Ovary (tissue), 9 donors: Measurements from ENCODE around the gene IDI1. TPM values are rescaled to one million over a fixed set of nuclear protein-coding genes. Genes with fewer than 3 reads are reported as not detected.

Experiments used
- DNase-seq, 5 donors: peaks; one replicate each; pipeline ENCODE4 v3.0.0-alpha.2; 2019 to 2020
- H3K27ac ChIP-seq, 2 donors: fragments of 200-600 bp; one replicate each; pipeline versions ENCODE4 v1.5.1 to v1.8.0; 2019 to 2022
- H3K27me3 ChIP-seq: fragments of 200-600 bp; one replicate; pipeline ENCODE4 v1.8.0; 2022
- H3K36me3 ChIP-seq: fragments of 200-600 bp; sonication (generic); one replicate; pipeline ENCODE4 v1.5.1; 2019
- H3K4me1 ChIP-seq: one replicate; pipeline ENCODE4 v1.8.1; 2013; ENCODE audit warnings: mild to moderate bottlenecking, moderate library complexity; ENCODE audit not compliant: insufficient read depth
- H3K4me3 ChIP-seq: fragments of 200-600 bp; sonication (generic); one replicate; pipeline ENCODE4 v1.5.1; 2017
- H3K9me3 ChIP-seq, 2 donors: fragments of 200-600 bp in 1 of 2; sonication (generic) in 1 of 2; one replicate each; pipeline versions ENCODE4 v1.5.1 to v1.8.1; 2013 to 2019; ENCODE audit warnings: mild to moderate bottlenecking in 1 of 2, moderate library complexity in 1 of 2
- EP300 ChIP-seq: sonication (generic); formaldehyde crosslinking; IDR thresholded peaks from one replicate; pipeline ENCODE4 v1.6.1; 2017; ENCODE audit warnings: antibody characterized with exemption
- POLR2A ChIP-seq: fragments of 450-650 bp; IDR thresholded peaks from one replicate; pipeline ENCODE4 v1.6.1; 2017; ENCODE audit warnings: antibody characterized with exemption, mild to moderate bottlenecking, moderate library complexity
- WGBS, 3 donors: extraction: QIAGEN DNeasy Blood & Tissue Kit in 1 of 3; methylation state at CpG; one replicate each; pipeline versions ENCODE4 v1.1.5 to v1.1.7; 2013 to 2017; 5-methylcytosine and 5-hydroxymethylcytosine counted together
- intact Hi-C, 4 donors: fragments of 100-400 bp; cut with DNase I; formaldehyde crosslinking; loops; one replicate each; pipeline versions ENCODE4 v1.11.0 to v1.15.1; 2022 to 2023
- polyA plus RNA-seq, 2 donors: library from polyadenylated mRNA; stranded (reverse); fragments of 200-250 nt in 1 of 2; fragments of 350-450 nt in 1 of 2; fragmentation: Illumina TruSeq in 1 of 2; extraction: RNeasy Lipid Tissue Mini Kit (QIAGEN cat#74804) in 1 of 2; gene quantifications; one replicate each; pipeline ENCODE4 v1.2.3, GENCODE V29; 2013 to 2014
- total RNA-seq, 7 donors: library from RNA; depleted of rRNA in 2 of 7; stranded (reverse); fragments of >200 nt in 2 of 7; fragmentation: NEBNext Ultra II Directional in 3 of 7; extraction: Animal tissue kit (Norgen Biotek cat#: 25700) in 3 of 7; gene quantifications; one replicate each; pipeline versions ENCODE4 v1.1.0 to v1.2.4, GENCODE V29; 2016 to 2023
- TF ChIP-seq, protein P1 (sequence below), 3 donors: fragments of 450-650 bp in 2 of 3; fragments of 200-600 bp in 1 of 3; IDR thresholded peaks; one replicate each; pipeline versions ENCODE4 v1.5.1 to v1.8.0; 2016 to 2022; ENCODE audit warnings: antibody characterized with exemption in 3 of 3, mild to moderate bottlenecking in 1 of 3
- donor health status: DM: no; HTN: no; CAD: no; lungs with moderate emphysema.
- donor health status: DM: no; HTN: no; CAD: no.
- donor health status: Bipolar disorder and iron deficiency.
- donor health status: DM: yes; HTN: yes; CAD: no.
- donor health status: DM: no; HTN: no; CAD: no.
- donor health status: DM: yes; HTN: yes; CAD: no.

IDI1 gene
- total and polyA plus RNA-seq, 9 donors, result 17.3 to 99.0 (median 24.4) TPM

DNA sequence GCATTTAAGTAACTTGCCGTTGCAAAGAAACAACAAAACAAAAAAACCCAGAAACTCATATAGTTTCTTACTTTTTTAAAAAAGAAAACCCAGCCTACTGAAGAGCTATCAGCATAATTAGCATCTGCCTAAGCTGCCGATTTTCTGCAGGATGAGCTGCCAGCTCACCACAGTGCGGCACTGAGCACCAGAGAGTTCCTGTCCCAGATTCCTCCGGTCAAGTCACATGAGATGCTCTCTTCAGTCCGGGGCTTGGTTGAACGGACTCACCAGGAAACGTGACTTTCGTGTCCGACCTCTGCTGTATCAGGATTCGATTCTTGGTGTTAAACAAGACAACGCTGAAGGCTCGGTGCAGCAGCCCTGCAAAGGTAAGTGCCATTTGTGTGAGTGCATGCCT is 26.5 kb downstream of the IDI1 start:
- 74 to 87% (median 84%) methylated on average over 12 of the region's 12 CpGs for WGBS, 3 donors
- TF ChIP-seq, protein P1, sequence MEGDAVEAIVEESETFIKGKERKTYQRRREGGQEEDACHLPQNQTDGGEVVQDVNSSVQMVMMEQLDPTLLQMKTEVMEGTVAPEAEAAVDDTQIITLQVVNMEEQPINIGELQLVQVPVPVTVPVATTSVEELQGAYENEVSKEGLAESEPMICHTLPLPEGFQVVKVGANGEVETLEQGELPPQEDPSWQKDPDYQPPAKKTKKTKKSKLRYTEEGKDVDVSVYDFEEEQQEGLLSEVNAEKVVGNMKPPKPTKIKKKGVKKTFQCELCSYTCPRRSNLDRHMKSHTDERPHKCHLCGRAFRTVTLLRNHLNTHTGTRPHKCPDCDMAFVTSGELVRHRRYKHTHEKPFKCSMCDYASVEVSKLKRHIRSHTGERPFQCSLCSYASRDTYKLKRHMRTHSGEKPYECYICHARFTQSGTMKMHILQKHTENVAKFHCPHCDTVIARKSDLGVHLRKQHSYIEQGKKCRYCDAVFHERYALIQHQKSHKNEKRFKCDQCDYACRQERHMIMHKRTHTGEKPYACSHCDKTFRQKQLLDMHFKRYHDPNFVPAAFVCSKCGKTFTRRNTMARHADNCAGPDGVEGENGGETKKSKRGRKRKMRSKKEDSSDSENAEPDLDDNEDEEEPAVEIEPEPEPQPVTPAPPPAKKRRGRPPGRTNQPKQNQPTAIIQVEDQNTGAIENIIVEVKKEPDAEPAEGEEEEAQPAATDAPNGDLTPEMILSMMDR (IDR thresholded peaks at IDR 0.05), result no peak
- no peak for TF ChIP-seq POLR2A
- no peak for TF ChIP-seq EP300
- no peak overlapping the region for H3K4me3 ChIP-seq
- H3K27ac ChIP-seq, result no peak overlapping the region
- no peak for DNase-seq
- intact Hi-C loops, result no loop called here
- no peaks in the 10 kb centered on the region for H3K36me3 ChIP-seq
- no peaks in the 10 kb centered on the region for H3K9me3 ChIP-seq
- H3K4me1 ChIP-seq, result no peaks in the 10 kb centered on the region
- H3K27me3 ChIP-seq, result no peaks in the 10 kb centered on the region

DNA sequence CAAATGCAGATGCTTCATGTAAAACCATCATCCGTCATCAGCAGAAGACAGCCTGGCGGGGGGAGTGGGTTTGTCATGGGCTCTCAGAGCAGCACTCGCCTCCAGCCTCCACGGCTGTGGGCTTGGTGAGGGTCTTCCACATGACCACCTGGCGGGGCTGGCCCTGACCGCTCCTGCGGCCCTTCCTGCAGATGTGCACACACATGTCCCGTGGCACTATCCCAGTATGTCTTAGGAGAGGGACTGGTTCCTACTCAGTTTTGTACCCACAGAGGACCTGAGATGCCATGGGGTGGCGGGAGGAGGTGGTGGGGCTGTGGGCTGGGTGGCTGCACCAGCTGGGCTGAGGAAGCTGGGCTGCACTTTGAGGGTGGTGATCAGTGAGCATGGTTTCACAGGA is 28.0 kb downstream of the IDI1 start:
- no peak overlapping the region for H3K27ac ChIP-seq
- 90 to 96% (median 93%) methylated on average over 9 of the region's 9 CpGs for WGBS, 3 donors
- TF ChIP-seq, protein P1 (IDR thresholded peaks at IDR 0.05), result no peak
- TF ChIP-seq POLR2A (no peak), EP300 (no peak)
- H3K36me3 ChIP-seq, result no peaks in the 10 kb centered on the region
- DNase-seq, result no peak
- intact Hi-C loops, result no loop called here
- no peaks in the 10 kb centered on the region for H3K27me3 ChIP-seq
- no peaks in the 10 kb centered on the region for H3K4me1 ChIP-seq
- H3K9me3 ChIP-seq, result no peaks in the 10 kb centered on the region
- H3K4me3 ChIP-seq, result no peak overlapping the region

DNA sequence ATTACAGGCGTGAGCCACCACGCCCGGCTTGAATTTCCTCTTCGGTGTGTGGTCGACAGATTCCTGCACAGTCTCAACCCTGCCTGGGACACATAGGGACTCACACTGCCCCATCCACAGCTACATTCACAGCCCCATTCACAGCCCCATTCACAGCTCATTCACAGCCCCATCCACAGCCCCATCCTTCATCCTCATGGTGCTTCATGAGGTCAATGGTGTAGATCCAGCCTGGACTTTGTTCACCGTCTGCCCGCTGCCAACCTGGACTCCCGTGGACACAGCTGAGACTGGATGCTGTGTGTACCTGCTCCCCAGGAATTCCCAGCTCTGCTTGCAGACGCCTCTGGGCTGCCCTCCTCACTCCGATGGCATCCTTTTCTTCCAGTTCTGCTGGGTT is 28.5 kb downstream of the IDI1 start:
- no peak for DNase-seq
- Histone ChIP-seq H3K27ac (no peak overlapping the region), H3K9me3 (no peaks in the 10 kb centered on the region), H3K36me3 (no peaks in the 10 kb centered on the region), H3K4me3 (no peak overlapping the region), H3K4me1 (no peaks in the 10 kb centered on the region), H3K27me3 (no peaks in the 10 kb centered on the region)
- TF ChIP-seq, protein P1 (IDR thresholded peaks at IDR 0.05), result no peak
- no peak for TF ChIP-seq POLR2A
- TF ChIP-seq EP300, result no peak
- 89 to 96% (median 91%) methylated on average over 10 of the region's 10 CpGs for WGBS, 3 donors
- intact Hi-C loops, result no loop called here

DNA sequence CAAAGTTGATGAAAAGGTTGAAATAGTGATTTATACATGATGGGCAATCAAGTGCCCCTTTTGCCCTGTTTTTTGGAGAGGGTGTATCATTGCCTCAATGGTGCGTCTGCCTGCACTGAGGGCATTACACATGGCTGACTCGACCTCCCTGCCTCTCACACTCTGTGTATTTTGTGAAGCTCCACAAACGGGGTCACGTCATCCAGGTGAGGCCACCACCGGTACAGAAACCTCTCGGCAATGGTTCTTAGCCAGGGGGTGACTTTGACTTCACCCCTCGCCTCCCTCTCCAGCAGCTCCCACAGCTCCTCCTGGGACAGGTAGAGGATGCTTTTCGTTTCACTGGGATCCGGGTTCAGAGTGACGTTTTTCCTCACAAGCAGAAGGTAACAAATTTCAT is 29.6 kb downstream of the IDI1 start:
- Histone ChIP-seq H3K4me3 (no peak overlapping the region), H3K27me3 (no peaks in the 10 kb centered on the region), H3K36me3 (no peaks in the 10 kb centered on the region), H3K27ac (no peak overlapping the region), H3K9me3 (no peaks in the 10 kb centered on the region), H3K4me1 (no peaks in the 10 kb centered on the region)
- no peak for TF ChIP-seq EP300
- no peak for TF ChIP-seq POLR2A
- TF ChIP-seq, protein P1 (IDR thresholded peaks at IDR 0.05), result no peak
- no peak for DNase-seq
- intact Hi-C loops, result no loop called here
- WGBS, 3 donors, result 89 to 92% (median 91%) methylated on average over 10 of the region's 10 CpGs

DNA sequence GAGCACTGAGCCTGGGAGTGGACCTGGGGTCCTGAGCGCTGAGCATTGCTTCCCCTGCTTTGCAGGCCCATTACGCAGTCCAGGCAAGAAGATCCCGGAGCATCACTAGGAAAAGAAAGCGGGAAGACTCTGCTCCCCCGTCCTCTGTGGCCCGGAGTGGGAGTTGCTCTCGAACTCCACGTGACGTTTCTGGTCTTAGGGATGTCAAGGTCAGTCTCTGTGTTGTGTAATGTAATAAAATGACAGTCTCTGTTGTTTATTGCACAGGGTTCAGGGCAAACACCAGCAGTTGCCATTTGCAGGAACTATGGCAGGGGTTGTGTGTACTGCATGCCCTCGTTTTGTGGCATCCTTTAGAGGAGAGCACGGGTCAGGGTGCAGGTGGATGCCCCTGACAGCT is 33.2 kb downstream of the IDI1 start:
- Histone ChIP-seq H3K4me3 (no peak overlapping the region), H3K4me1 (no peaks in the 10 kb centered on the region), H3K36me3 (no peaks in the 10 kb centered on the region), H3K9me3 (no peaks in the 10 kb centered on the region), H3K27me3 (no peaks in the 10 kb centered on the region), H3K27ac (no peak overlapping the region)
- DNase-seq, result no peak
- intact Hi-C loops, result no loop called here
- TF ChIP-seq EP300 (no peak), POLR2A (no peak)
- TF ChIP-seq, protein P1 (IDR thresholded peaks at IDR 0.05), result no peak
- WGBS, 3 donors, result 57 to 85% (median 64%) methylated on average over 11 of the region's 11 CpGs
